Stimulated activated CD8-positive, alpha-beta memory T cell treated with anti-CD3 and anti-CD28 coated beads, Interleukin-2, amount 100 ng/mL, for 1 hour (primary cell): ENCODE results near the gene ZNF70.

Source experiments
- DNase-seq, 2 donors: peaks; one replicate each; pipeline ENCODE4 v3.0.0-alpha.2; 2020; ENCODE audit warnings: low read depth in 2 of 2

The ZNF70 gene

DNA sequence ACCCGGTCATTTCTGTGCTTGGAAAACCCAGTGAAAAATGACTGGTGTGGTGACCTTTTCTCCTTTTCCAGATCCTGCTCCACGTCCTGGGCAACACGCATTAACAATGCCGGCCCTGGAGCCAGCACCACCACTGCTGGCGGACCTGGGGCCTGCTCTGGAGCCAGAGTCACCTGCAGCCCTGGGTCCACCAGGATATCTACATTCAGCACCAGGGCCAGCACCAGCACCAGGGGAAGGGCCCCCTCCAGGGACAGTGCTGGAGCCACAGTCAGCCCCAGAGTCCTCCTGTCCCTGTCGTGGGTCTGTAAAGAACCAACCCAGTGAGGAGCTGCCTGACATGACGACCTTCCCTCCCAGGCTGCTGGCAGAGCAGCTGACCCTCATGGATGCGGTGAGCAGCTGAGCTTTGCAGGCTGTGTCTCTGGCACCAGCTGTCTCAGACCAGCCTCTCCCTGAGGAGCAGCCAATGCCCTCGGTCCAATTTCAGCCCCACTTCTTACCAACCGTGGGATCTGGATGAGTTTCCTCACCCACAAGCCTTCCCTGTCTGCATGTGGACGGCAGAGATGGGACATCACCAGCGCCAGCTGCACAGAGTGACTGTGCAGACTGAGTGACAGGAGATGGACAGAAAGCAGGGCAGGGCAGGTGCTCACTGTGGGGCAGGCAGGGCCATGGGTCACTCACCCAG, 58.2 kb downstream of the ZNF70 start:
- no peak for DNase-seq

DNA sequence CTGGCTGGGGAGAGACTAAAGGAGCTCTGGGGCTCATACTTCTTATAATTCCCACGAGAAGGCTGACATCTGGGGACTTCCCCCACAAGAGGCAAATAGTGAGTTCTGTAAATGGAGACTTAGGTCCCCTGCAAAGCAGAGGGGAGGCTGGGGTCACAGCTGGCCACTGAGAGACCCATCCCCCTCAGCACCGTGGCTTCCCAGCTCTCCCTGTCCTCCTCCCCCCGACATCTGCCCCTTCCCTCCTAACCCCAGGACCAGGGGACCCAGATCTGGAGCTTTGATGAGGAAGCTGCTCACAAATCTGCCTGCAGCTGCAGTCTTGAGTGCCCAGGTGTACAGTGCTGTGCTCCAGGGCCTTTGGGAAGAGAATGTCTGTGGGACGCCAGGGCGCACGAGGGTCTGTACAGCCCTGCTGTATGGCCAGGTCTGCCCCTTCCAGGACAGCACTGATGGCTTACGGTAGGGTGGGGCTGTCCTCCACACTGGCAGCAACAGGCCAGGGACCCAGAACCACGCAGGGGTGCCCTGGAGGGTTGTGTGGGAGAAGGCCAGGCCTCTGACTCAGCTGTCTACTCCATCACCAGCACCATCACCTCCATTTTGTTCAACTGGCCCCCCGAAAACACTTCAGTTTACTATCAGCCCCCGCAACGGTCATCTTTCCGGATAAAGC, 59.0 kb downstream of the ZNF70 start:
- no peak for DNase-seq

DNA sequence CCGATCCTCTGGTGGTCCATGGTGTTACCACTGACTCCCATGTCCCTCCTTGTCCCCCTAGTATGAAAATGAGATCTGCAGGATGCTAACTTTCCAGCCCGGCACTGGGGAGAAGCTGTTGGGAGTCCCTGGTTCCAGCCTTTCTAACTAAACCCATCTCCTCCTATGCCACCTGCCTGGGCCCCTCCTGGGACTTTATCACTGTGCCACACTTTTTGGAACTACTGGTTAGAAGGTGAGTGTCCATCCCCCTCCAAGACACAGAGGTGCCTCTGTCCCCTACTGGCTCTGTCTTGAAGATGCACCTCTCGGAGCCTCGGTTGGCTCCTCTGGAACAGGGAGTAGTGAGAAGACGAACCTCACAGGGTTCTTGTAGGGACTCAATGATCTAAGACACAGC, 60.2 kb downstream of the ZNF70 start, which contains the start of gene RGL4:
TSS of gene RGL4 (plus strand) at position 301 of the 400 bp plus-strand sequence. CDS start 1,018 bp downstream, outside the sequence.
- no peak for DNase-seq

DNA sequence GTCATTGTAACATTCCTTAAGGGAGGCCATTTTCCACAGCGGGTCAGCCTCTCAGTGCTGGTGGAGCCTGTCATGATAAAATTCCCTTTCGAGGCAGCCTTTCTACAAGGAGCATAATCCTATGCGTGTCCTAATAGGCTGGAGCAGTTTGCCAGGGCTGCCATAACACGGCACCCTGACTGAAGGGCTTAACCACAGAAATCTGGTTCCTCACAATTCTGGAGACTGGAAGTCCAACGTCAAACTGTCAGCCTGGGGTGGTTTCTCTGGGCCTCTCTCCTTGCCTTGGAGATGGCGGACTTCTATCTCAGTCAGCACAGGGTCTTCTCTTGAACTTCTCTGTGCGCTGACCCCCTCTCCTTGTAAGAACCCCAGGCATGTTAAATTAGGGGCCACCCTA, 61.5 kb downstream of the ZNF70 start:
- DNase-seq = no peak
